AG04450 (cell line): ENCODE results near the gene ANKRD33. TPM values are rescaled to one million over a fixed set of nuclear protein-coding genes. Genes with fewer than 3 reads are reported as not detected.

Source experiments
- CTCF ChIA-PET: fragments of 300-600, 350-600 bp; formaldehyde crosslinking; extraction: SDS; loops from one replicate; lab custom pipeline; 2022; ENCODE audit warnings: antibody characterized with exemption, inconsistent platforms; lab: Charles Lee
- POLR2A ChIA-PET: fragments of 350-600 bp; formaldehyde crosslinking; extraction: SDS; loops from one replicate; lab custom pipeline; 2021; ENCODE audit warnings: antibody characterized with exemption, inconsistent platforms; lab: Yijun Ruan, JAX
- DNase-seq: peaks from one replicate; pipeline ENCODE4 v3.0.0-alpha.2; 2011; ENCODE audit warnings: low read depth, low spot score
- H3K27ac ChIP-seq: one replicate; pipeline ENCODE4 v1.5.1; 2012; ENCODE audit warnings: low read depth, low read length, control low read depth
- H3K27me3 ChIP-seq: one replicate; pipeline ENCODE4 v1.6.0; 2012; ENCODE audit warnings: low read length; ENCODE audit not compliant: control insufficient read depth, insufficient read depth
- H3K4me3 ChIP-seq: 2 replicates; pipeline ENCODE4 v1.5.1; 2011; ENCODE audit warnings: mild to moderate bottlenecking, low read depth, low read length, control low read depth
- H3K9me3 ChIP-seq: 2 replicates; pipeline ENCODE4 v1.5.1; 2012; ENCODE audit warnings: low read length; ENCODE audit not compliant: control insufficient read depth, insufficient read depth
- CTCF ChIP-seq: IDR thresholded peaks from 2 replicates; pipeline ENCODE4 v1.5.1; 2011; ENCODE audit warnings: low read depth, low read length, control low read depth, inconsistent platforms
- polyA plus RNA-seq: library from polyadenylated mRNA; depleted of rRNA; stranded (reverse); fragments of >200 nt; gene quantifications from 2 replicates; pipeline ENCODE4 v1.2.3, GENCODE V29; 2011

Gene ANKRD33
- polyA plus RNA-seq, 1 experiment = not detected

- no peak for DNase-seq
- Histone ChIP-seq H3K27me3 (no peaks in the 10 kb centered on the region), H3K9me3 (peaks cover 3% of the 10 kb centered on the region; the same call in 1 of the 2 replicates), H3K27ac (no peak overlapping the region), H3K4me3 (no peak overlapping the region)
- ChIA-PET CTCF (interaction anchor here (1.1 to 1.8 kb wide), 3 partner anchors 9 to 82 kb away, joined by 4 to 6 read pairs (median 5); no protein-coding TSS in a partner anchor), POLR2A (interaction anchor here (1.2 kb wide), 1 partner anchor 9 kb away, joined by 3 read pairs; the partner anchor contains the start of gene ACVRL1)
- TF ChIP-seq CTCF = no peak
These were observed 10.6 kb downstream of the ANKRD33 start for GRCh38 chr12:51898506-51898905.

- Histone ChIP-seq H3K9me3 (peaks cover 3% of the 10 kb centered on the region; the same call in 1 of the 2 replicates), H3K4me3 (no peak overlapping the region), H3K27ac (no peak overlapping the region), H3K27me3 (no peaks in the 10 kb centered on the region)
- no peak for DNase-seq
- no peak for TF ChIP-seq CTCF
- CTCF ChIA-PET = interaction anchor here (0.6 to 1.8 kb wide), 3 partner anchors 9 to 365 kb away, joined by 3 to 6 read pairs (median 5); no protein-coding TSS in a partner anchor
- POLR2A ChIA-PET = interaction anchor here (1.2 kb wide), 1 partner anchor 9 kb away, joined by 3 read pairs; the partner anchor contains the start of gene ACVRL1
These were observed 11.0 kb downstream of the ANKRD33 start for GRCh38 chr12:51898937-51899336.

- ChIA-PET CTCF (interaction anchor here (1.8 kb wide), 1 partner anchor 23 kb away, joined by 6 read pairs; no protein-coding TSS in a partner anchor), POLR2A (no interaction called here)
- no peak for TF ChIP-seq CTCF
- no peak overlapping the region for H3K27ac ChIP-seq
- DNase-seq = no peak
- peaks cover 3% of the 10 kb centered on the region; the same call in 1 of the 2 replicates for H3K9me3 ChIP-seq
- no peaks in the 10 kb centered on the region for H3K27me3 ChIP-seq
- no peak overlapping the region for H3K4me3 ChIP-seq
These were observed 12.5 kb downstream of the ANKRD33 start for GRCh38 chr12:51900323-51900889.

GRCh38 chr12:51901121-51901817, 13.4 kb downstream of the ANKRD33 start:
- TF ChIP-seq CTCF = no peak
- no peak overlapping the region for H3K4me3 ChIP-seq
- H3K27ac ChIP-seq = no peak overlapping the region
- ChIA-PET CTCF (interaction anchor here (0.6 kb wide), 1 partner anchor 103 kb away, joined by 3 read pairs; no protein-coding TSS in a partner anchor), POLR2A (no interaction called here)
- no peaks in the 10 kb centered on the region for H3K27me3 ChIP-seq
- H3K9me3 ChIP-seq = peaks cover 3% of the 10 kb centered on the region; the same call in 1 of the 2 replicates
- no peak for DNase-seq

- CTCF ChIA-PET = no interaction called here
- POLR2A ChIA-PET = no interaction called here
- no peak overlapping the region for H3K27ac ChIP-seq
- no peaks in the 10 kb centered on the region for H3K27me3 ChIP-seq
- peaks cover 3% of the 10 kb centered on the region; the same call in 1 of the 2 replicates for H3K9me3 ChIP-seq
- H3K4me3 ChIP-seq = no peak overlapping the region
- TF ChIP-seq CTCF = no peak
- no peak for DNase-seq
These were observed 14.0 kb downstream of the ANKRD33 start for GRCh38 chr12:51901881-51902280.
